GM19328 (cell line): Measurements from ENCODE around the gene IFNAR2.
"Not testable (repeated sequence)": the region's sequence is repeated elsewhere in the genome, so short reads cannot be mapped to it uniquely, and the experiment has no call there.

Experiments
- ATAC-seq: cut with Tn5 transposase; IDR thresholded peaks from one replicate; pipeline ENCODE4 v1.9.1; 2021; ENCODE audit warnings: mild to moderate bottlenecking, moderate library complexity; ENCODE audit not compliant: unreplicated experiment

Gene IFNAR2

GRCh38 chr21:33212159-33212851, 17.4 kb upstream of the IFNAR2 start:
- no peak for ATAC-seq

DNA sequence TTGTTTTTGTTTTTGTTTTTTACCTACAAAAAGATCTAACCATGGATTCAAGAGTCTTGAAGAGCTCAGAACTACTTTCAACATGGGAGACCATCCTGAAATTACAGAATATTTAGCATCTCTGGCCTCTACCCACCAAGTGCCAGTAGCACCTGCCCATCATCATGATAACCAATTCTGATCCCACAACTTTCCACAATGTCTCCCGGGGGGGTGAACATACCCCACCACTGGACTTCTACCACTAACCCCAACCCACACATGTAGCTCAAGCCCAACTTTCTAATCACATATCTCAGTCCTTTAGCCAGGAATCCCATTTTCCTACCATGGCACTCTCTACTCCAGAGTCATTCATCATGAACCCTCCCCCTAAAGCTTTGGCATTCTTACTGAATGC, 15.7 kb upstream of the IFNAR2 start:
- ATAC-seq: no peak

GRCh38 chr21:33217138-33217520, 12.6 kb upstream of the IFNAR2 start:
- ATAC-seq: no peak

DNA sequence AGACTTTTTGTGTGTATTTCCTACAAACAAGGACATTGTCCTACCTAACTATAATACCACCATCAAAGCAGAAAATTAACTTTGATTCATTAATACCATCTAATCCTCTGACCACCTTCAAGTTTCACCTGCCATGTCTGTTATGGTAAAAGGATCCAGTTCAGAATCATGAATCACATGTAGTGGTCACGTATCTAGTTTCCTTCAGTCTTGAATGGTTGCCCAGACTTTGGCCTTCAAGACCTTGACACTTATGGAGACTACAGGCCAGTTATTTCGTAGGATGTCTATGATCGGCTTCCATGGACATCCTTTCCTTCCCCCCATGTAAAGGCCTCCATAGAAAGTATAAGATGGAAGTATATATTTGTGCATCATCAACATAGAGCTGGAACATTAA, 10.4 kb upstream of the IFNAR2 start:
- ATAC-seq: no peak

DNA sequence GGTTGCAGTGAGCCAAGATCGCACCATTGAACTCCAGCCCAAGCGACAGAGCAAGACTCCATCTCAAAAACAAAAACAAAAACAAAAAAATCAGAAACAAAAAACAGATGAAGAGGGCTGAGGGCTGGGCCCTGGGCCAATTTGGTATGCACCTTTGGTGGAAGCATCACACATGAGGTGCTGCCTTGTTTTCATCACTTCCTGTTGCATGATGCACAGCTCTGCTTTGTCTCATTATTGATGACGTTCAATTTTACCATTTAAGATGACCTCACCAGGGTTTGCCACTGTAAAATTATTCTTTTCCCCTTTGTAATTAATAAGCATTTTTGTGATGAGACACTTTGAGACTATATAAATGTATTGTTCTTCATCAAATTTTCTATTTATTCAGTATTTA, 9.8 kb upstream of the IFNAR2 start:
- no peak for ATAC-seq

DNA sequence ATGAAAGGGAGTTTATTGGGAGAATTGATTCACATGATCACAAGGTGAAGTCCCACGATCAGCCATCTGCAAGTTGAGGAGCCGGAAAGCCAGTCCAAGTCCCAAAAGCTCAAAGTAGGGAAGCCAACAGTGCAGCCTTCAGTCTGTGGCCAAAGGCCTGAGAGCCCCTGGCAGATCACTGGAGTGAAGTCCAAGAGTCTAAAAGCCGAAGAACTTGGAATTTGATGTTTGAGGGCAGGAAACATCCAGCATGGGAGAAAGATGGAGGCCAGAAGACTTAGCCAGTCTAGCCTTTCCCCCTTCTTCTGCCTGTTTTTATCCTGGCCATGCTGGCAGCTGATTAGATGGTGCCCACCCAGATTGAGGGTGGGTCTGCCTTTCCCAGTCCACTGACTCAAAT, 4.4 kb upstream of the IFNAR2 start:
- ATAC-seq: not testable (repeated sequence)

DNA sequence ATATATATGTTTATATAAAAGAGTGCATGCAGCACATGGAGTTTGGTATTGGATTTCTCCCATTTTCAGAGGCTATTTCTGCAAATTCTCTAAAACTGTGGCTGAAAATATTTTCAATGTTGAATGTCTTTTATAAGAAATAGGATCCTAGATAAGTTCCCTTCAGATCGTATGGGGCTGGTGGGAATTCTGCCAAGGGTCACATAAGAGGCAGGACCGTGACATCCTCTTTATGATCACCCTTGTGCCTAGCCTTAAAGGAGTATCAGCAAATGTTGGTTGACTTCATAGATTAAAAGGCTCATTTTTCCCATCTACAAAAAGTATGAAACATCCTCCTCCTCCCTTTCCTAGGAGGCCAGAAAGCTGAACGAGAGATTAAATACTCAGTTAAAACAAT, 1.3 kb upstream of the IFNAR2 start:
- no peak for ATAC-seq

DNA sequence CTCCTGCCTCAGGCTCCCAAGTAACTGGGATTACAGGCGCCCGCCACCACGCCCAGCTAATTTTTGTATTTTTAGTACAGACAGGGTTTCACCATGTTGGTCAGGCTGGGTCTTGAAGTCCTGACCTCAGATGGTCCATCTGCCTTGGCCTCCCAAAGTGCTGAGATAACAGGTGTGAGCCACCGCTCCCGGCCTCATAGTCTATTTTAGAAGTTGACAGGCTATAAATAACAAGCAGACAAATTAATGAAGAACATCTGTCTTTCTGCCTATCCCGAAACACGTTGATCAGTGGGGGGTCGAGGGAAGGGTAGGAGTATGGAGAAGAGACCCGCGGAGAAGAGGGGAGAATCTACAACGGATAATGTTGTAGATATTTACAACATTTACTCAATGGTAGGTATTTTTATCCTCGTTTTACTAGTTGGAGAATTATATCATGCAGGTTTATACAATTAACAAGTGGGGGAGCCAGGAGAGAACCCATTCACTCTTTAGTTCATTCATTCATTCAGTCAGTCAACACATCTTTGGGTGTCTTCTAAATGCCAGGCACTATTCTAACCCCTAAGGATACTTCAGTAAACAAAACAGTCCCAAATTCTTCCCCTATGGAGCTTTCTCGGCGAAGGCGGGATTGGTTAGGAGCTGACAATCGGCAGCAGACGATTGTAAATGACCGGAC, 497 bp upstream of the IFNAR2 start:
- no peak for ATAC-seq

DNA sequence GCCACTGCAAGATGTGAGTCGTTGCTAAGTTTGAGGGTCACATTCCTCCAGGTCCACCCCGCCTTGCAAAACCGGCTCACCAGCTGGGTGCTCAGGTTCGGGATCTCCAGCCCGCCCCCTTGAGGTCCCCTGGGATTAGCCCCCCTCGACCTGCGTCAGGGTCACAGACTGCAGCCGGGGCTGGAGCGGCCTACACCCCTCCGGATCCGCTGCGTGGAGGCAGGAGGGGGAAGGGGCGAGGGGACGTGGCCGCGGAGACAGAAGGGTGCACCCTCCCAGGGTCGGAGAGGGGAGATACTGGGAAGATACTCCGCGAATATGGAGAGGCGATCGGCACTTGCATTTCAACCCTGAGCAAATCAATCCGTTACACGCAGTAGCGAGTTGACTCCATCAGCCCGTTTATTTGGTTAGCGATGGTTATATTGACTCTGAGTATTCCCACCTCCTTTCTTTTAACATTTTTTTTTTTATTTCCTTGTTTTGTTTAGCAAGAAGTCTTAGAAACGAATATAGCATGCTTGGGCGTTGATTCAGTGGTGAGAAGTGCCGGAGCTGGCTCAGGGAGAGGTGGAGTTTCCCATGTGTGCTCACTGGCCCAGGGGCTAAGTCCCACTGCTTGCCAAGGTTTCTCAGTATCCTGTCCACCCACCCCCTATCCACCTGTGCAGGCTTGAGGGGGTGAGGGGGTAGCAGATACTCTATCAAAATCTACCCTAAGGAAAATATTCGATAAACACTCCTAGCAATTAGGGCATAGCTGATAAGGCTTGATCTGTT, 997 bp downstream of the IFNAR2 start:
- ATAC-seq: peak; percentile 43

- ATAC-seq: no peak
Observed at GRCh38 chr21:33231526-33231925, 1.8 kb downstream of the IFNAR2 start.

- ATAC-seq: no peak
Observed at GRCh38 chr21:33232291-33233034, 2.7 kb downstream of the IFNAR2 start.

- no peak for ATAC-seq
Observed at GRCh38 chr21:33234635-33235520, 5.1 kb downstream of the IFNAR2 start.

- no peak for ATAC-seq
Observed at GRCh38 chr21:33236013-33236686, 6.4 kb downstream of the IFNAR2 start.

DNA sequence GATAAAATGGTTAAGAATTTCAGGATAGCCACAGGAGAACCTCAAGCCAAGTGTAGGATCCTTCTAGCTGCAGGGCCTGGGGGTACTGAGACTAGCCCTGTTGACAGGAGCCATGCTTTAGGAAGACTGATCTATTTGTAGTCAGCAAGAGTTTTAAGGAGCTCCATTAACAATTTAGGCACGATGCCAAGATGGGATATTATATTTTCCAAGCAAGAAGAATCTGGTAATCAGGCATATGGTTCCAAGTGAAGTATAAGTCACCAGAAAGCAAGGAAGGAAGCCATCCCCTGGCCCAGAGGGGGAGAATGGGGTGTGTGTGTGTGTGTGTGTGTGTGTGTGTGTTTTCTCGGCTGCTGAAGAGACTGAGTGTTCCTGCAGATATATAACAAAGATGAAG, 7.0 kb downstream of the IFNAR2 start:
- no peak for ATAC-seq

GRCh38 chr21:33237486-33237885, 7.7 kb downstream of the IFNAR2 start:
- ATAC-seq: no peak

GRCh38 chr21:33238146-33238545, 8.4 kb downstream of the IFNAR2 start:
- peak; percentile 15 for ATAC-seq

GRCh38 chr21:33238565-33239255, 9.0 kb downstream of the IFNAR2 start:
- peak; percentile 65 for ATAC-seq

DNA sequence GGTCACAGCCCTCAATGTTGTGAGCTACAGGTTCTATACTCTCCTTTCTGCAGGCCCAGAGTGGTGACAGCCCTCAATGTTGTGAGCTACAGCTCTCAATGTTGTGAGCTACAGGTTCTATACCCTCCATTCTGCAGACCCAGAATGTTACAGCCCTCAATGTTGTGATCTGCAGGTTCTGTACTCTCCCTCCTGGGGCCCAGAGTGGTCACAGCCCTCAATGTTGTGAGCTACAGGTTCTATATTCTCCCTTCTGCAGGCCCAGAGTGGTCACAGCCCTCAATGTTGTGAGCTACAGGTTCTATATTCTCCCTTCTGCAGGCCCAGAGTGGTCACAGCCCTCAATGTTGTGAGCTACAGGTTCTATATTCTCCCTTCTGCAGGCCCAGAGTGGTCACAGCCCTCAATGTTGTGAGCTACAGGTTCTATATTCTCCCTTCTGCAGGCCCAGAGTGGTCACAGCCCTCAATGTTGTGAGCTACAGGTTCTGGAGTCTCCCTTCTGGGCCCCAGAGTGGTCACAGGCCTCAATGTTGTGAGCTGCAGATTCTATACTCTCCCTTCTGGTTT, 9.9 kb downstream of the IFNAR2 start:
- ATAC-seq: not testable (repeated sequence)

DNA sequence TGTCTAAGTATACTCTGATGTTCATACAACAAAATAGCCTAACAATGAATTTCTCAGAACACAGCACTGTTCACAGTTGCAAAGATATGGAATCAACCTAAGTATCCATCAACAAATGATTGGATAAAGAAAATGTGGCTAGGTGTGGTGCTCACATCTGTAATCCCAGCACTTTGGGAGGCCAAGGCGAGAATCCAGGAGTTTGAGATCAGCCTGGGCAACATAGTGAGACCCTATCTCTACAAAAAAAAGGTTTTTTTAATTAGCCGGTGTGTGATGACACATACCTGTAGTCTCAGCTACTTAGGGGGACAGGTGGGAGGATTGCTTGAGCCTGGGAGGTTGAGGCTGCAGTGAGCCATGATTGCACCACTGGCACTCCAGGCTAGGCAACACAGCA, 10.7 kb downstream of the IFNAR2 start:
- no peak for ATAC-seq
